ENCODE results near the gene CHRNA4.

Gene CHRNA4

DNA sequence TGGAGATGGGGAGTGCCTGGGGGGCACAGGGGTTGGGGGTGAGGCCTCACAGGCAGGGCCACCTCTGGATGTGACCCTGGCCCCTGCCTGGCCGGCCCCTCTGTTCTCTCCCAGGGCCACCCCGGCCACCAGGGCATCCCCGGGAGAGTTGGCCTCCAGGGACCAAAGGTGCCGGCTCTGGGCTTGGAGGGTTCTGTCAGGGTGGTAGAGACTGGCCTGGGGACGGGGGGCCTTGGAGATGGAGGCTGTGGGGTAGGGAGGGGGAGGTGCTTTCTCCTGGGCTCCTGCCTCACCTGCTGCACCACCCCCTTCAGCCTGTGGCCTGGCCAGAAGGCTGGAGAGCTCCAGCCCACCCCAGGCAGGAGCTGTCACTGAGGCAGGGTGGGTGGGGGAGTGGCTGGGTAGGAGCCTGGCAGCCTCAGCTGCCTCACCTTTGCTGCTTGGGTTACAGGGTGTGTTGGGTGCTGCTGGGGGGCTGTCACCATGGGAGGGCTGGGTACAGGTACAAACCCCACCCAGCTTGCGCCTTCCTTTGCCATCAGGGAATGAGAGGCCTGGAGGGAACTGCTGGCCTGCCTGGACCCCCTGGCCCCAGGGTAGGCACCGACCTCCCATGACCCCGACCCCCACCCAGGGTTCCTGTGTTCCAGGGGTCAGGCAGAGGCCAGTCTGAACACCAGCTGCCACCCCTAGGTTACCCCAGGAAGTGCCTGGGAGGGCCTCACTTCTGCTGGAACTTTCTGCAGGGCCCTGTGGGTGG is 35.4 kb downstream of the CHRNA4 start:
- no peak for TF ChIP-seq CTCF (IDR thresholded peaks at IDR 0.05; ENCODE audit: poor library complexity, severe bottlenecking)
- Histone ChIP-seq H3K36me3 (ENCODE audit: low read depth) (no peaks in the 10 kb centered on the region), H3K4me3 (ENCODE audit: severe bottlenecking) (no peak overlapping the region), H3K27ac (ENCODE audit: poor library complexity, severe bottlenecking) (no peak overlapping the region), H3K4me1 (ENCODE audit: insufficient read depth, poor library complexity, severe bottlenecking) (no peaks in the 10 kb centered on the region), H3K9me3 (ENCODE audit: severe bottlenecking) (no peaks in the 10 kb centered on the region), H3K27me3 (ENCODE audit: insufficient read depth, poor library complexity, severe bottlenecking) (peaks cover 42% of the 10 kb centered on the region)
- DNase-seq (ENCODE audit: low spot score) (peak; percentile 82), ATAC-seq (ENCODE audit: low read depth) (no peak)

GRCh38 chr20:63325021-63325471 is 36.1 kb downstream of the CHRNA4 start:
- Histone ChIP-seq H3K27ac (ENCODE audit: poor library complexity, severe bottlenecking) (no peak overlapping the region), H3K9me3 (ENCODE audit: severe bottlenecking) (no peaks in the 10 kb centered on the region), H3K36me3 (ENCODE audit: low read depth) (no peaks in the 10 kb centered on the region), H3K27me3 (ENCODE audit: insufficient read depth, poor library complexity, severe bottlenecking) (peaks cover 42% of the 10 kb centered on the region), H3K4me1 (ENCODE audit: insufficient read depth, poor library complexity, severe bottlenecking) (no peaks in the 10 kb centered on the region), H3K4me3 (ENCODE audit: severe bottlenecking) (no peak overlapping the region)
- no peak for ATAC-seq (ENCODE audit: low read depth)
- no peak for TF ChIP-seq CTCF (IDR thresholded peaks at IDR 0.05; ENCODE audit: poor library complexity, severe bottlenecking)
- no peak for DNase-seq (ENCODE audit: low spot score)

- Histone ChIP-seq H3K27me3 (ENCODE audit: insufficient read depth, poor library complexity, severe bottlenecking) (peaks cover 42% of the 10 kb centered on the region), H3K9me3 (ENCODE audit: severe bottlenecking) (no peaks in the 10 kb centered on the region), H3K27ac (ENCODE audit: poor library complexity, severe bottlenecking) (no peak overlapping the region), H3K36me3 (ENCODE audit: low read depth) (no peaks in the 10 kb centered on the region), H3K4me3 (ENCODE audit: severe bottlenecking) (no peak overlapping the region), H3K4me1 (ENCODE audit: insufficient read depth, poor library complexity, severe bottlenecking) (no peaks in the 10 kb centered on the region)
- TF ChIP-seq CTCF (IDR thresholded peaks at IDR 0.05; ENCODE audit: poor library complexity, severe bottlenecking) = no peak
- ATAC-seq (ENCODE audit: low read depth) (no peak), DNase-seq (ENCODE audit: low spot score) (peak; percentile 51)
Observed at GRCh38 chr20:63323357-63323981, 37.7 kb downstream of the CHRNA4 start.

DNA sequence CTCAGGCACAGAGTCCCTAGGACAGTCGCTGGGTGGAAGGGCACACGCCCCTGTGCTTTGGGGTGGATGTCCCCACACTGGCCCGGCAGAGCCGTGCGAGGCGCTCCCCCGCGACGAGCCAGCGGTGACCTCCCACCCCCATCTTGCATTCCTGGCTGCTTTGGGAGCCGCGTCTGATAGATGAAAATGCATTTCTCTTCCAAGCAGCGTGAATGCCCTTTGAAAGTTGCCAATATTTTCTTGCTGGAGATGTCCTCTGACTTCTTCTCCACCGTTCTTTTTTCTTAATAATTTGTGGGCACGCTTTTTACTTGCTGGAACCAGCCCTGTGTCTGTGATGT is 38.2 kb downstream of the CHRNA4 start:
- H3K4me1 ChIP-seq (ENCODE audit: insufficient read depth, poor library complexity, severe bottlenecking) = no peaks in the 10 kb centered on the region
- H3K27ac ChIP-seq (ENCODE audit: poor library complexity, severe bottlenecking) = no peak overlapping the region
- H3K27me3 ChIP-seq (ENCODE audit: insufficient read depth, poor library complexity, severe bottlenecking) = peaks cover 42% of the 10 kb centered on the region
- TF ChIP-seq CTCF (IDR thresholded peaks at IDR 0.05; ENCODE audit: poor library complexity, severe bottlenecking) = no peak
- no peak overlapping the region for H3K4me3 ChIP-seq (ENCODE audit: severe bottlenecking)
- H3K36me3 ChIP-seq (ENCODE audit: low read depth) = no peaks in the 10 kb centered on the region
- no peaks in the 10 kb centered on the region for H3K9me3 ChIP-seq (ENCODE audit: severe bottlenecking)
- ATAC-seq (ENCODE audit: low read depth) = no peak
- DNase-seq (ENCODE audit: low spot score) = peak; percentile 73

Measured in RWPE2 (cell line).